CD4-positive, alpha-beta T cell treated with Interleukin-21 for 1 hour (primary cell): ENCODE results near the gene STAB1.
A peak's percentile ranks its signal among the peaks of the same experiment; 100 is the strongest.

ENCODE experiments used
- DNase-seq: peaks from one replicate; pipeline ENCODE4 v3.0.0-alpha.2; 2020

Gene STAB1

GRCh38 chr3:52461874-52462273 is 33.3 kb upstream of the STAB1 start:
- DNase-seq: no peak

- no peak for DNase-seq
These were observed 31.7 kb upstream of the STAB1 start for GRCh38 chr3:52463416-52463815.

GRCh38 chr3:52468336-52468735 is 26.8 kb upstream of the STAB1 start:
- DNase-seq: no peak

GRCh38 chr3:52469001-52469400 is 26.1 kb upstream of the STAB1 start:
- no peak for DNase-seq

GRCh38 chr3:52470920-52471319 is 24.2 kb upstream of the STAB1 start:
- DNase-seq: no peak

GRCh38 chr3:52471371-52472238 is 23.5 kb upstream of the STAB1 start:
- peak; percentile 33 for DNase-seq

- no peak for DNase-seq
These were observed 22.7 kb upstream of the STAB1 start for GRCh38 chr3:52472239-52473000.

- no peak for DNase-seq
These were observed 22.1 kb upstream of the STAB1 start for GRCh38 chr3:52473026-52473425.

GRCh38 chr3:52477076-52477795 is 17.9 kb upstream of the STAB1 start:
- DNase-seq: no peak

GRCh38 chr3:52477796-52478095 is 17.4 kb upstream of the STAB1 start:
- DNase-seq: no peak

- DNase-seq: no peak
These were observed 15.9 kb upstream of the STAB1 start for GRCh38 chr3:52479037-52479876.

GRCh38 chr3:52479877-52480575 is 15.1 kb upstream of the STAB1 start:
- DNase-seq: no peak

- no peak for DNase-seq
These were observed 14.1 kb upstream of the STAB1 start for GRCh38 chr3:52480768-52481715.

GRCh38 chr3:52481819-52482521 is 13.2 kb upstream of the STAB1 start:
- no peak for DNase-seq

- no peak for DNase-seq
These were observed 12.1 kb upstream of the STAB1 start for GRCh38 chr3:52483081-52483480.

GRCh38 chr3:52483577-52484381 is 11.4 kb upstream of the STAB1 start:
- DNase-seq: no peak

- DNase-seq: no peak
These were observed 10.3 kb upstream of the STAB1 start for GRCh38 chr3:52484680-52485461.

- no peak for DNase-seq
These were observed 7.9 kb upstream of the STAB1 start for GRCh38 chr3:52487050-52487787.
